ENCODE results near the gene TPD52L2.

Gene TPD52L2

DNA sequence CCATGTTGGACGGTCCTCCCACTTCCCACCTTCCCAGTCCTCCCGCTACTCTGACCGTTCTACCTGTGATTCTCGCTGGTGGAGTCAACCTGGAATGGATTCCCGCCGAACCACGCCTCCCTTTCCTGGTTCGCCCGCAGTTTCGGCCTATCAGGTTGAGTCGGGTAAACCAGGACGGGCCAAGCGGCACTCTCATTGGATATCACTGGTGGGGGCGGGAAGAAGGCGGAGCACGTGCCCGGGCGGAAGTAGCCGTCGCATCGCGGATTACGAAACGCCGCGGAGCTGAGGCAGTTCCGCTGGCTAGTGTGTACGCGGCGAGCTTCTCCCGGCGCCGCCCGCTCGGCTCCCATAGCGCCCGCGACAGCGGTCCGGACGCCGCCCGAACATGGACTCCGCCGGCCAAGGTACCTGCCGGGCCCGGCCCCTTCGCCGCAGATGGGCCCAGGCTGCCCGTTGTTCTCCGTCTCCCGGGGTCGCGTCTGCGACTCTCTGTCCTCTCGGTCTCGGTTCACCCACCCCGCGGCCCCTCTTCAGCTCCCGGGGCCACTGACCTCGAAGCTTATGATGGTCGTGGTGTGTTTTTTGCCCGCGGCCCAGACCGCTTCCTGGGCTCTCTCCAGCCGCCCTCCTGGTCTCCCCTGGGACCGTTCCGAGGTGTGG, at the start of gene TPD52L2:
TSS of gene TPD52L2 (plus strand) at position 293 of the 663 bp plus-strand sequence. CDS start at position 389, 96 bp downstream.
- DNase-seq = peak; percentile 96 to 99

DNA sequence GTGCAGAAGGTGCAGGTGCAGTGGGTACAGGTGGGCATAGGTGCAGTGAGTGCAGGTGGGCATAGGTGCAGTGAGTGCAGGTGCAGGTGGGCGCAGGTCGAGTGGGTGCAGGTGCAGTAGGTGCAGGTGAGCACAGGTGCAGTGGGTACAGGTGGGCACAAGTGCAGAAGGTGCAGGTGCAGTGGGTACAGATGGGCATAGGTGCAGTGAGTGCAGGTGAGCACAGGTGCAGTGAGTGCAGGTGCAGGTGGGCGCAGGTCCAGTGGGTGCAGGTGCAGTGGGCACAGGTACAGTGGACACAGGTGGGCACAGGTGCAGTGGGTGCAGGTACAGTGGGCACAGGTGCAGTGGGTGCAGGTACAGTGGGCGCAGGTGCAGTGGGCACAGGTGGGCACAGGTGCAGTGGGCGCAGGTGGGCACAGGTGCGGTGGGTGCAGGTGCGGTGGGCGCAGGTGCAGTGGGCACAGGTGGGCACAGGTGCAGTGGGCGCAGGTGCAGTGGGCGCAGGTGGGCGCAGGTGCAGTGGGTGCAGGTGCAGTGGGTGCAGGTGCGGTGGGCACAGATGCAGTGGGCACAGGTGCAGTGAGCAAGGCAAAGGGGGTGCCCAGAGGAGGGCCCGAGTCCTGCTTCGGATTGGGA, 49.3 kb upstream of the TPD52L2 start:
- no peak for DNase-seq

DNA sequence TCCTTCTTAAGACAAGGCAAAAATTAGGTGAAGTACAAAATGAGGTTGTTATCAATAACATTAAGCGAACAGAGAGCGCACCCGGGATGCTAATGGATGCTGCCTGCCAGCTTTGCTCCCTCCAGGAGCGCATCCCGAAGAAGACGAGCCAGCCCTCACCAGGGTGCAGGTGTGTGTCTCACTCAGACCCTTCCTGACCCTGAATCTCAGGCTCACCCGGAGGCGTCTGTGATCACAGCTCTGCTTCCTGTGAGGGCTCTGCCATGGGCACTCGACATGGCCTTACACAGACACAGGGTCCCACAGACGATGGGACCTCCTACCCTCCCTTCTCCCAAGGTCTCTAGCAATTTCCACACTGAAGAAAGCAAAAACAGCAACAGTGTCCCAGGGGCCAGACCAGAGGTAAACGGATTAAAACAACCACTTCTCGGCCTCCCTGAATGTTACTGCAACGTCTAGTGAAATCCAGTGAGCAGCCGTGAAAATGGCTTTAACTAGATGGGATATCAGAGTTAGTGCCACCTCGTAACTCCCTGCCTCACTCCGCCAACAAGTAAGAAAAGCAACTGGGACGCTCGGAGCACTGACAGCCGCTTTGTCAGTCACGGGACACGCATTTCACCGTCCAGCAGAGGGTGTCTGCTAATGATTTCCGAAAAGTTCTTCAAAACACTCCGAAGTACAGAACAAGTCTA, 45.7 kb upstream of the TPD52L2 start:
- no peak for DNase-seq

DNA sequence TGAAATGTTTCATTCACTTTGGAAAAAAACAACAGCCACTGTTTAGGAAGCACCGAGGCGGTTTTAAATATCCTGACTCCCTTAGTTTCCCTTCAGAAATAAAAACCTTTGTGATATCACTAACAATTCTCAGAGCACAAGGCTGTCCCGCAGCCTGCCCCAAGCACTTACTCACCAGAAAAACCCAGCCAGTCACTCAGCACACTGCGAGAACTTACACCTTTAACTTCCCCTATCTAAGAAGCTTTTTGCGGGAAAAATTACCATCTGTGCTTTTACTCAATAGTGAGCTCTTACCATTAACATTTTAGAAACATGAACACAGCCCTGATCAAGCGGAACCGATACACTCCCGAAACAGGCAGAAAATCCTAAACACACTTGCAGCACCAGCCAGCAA, 43.3 kb upstream of the TPD52L2 start:
- no peak for DNase-seq

DNA sequence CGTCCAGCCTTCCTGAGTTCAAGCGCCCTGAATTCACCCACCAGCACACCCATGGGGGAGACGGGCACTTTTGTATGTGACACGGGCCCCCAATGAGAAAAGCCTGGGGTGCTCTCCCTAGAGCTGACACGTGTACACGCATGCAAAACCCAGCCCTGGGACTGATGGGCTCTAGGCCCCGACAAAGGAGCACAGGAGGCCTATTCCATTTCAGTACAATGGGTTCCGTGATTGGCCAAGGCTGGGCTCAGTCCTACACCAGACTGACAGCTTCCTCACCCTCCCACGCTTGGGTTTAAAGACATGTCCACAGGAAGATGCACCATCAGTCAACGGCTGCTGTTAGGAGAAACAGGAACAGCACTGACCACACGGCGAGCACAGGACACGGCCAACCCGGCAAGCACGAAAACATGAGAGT, 42.8 kb upstream of the TPD52L2 start:
- no peak for DNase-seq

DNA sequence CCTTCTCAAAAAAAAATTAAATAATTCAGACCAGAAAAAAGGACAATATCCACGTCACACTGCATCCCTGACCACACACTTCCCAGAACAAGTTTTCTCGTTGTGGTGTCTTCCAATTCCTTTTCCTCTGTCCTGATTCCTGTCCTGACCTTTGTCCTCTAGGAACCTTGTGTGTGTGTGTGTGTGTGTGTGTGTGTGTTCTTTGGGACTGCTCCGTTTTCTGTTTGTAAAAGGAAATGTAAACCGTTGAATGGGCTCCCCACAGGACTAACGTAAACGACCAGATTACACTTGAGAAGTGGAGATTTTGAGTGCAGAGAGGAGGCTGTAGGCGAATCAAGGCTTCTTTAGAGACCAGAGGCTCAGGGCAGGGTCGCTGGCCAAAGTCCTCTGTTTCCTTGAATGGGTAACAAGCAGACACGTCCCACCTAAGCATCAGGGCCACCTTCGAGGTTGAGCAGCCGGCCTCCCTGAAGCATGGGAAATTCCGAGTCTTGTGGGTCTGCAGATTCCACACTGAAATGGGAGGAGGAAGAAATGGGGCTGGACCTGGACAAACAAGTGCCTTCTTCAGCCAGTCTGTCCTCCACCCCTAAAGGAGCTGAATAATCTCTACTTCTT, 41.3 kb upstream of the TPD52L2 start:
- no peak for DNase-seq

DNA sequence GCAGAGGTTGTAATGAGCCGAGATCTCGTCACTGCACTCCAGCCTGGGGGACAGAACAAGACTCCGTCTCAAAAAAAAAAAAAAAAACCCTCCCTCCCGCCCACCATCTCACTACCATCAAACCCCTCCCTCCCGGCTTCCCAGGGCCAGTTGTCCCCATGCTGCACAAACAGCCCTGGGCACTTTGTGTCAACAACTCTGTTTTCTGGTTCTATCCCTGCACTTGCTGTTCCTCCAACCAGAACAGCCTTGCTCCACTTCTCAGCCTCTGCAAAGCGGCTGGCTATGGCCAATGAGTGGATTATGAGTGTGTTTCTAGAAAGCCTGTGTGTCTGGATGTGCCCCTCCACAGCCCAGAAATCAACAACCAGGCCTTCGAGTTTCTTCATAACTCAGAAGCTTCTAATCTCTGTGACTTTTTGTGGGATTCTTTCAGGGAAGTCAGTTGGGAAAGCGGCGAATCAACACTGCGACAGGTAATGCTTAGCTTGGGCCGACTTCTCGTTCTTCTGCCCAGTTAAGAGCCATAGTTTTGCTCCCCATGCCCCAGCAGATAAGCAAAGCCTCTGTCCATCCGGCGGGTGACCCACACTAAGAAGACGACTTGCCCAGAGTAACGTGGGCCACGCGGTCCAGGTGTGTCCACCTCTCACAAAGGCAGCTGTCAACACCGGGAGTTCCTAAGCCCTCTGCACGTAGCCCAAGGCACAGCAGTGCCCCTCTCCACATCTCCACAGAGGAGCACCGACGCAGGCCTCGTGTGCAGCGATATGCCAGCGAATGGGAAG, 39.5 kb upstream of the TPD52L2 start:
- DNase-seq = no peak

DNA sequence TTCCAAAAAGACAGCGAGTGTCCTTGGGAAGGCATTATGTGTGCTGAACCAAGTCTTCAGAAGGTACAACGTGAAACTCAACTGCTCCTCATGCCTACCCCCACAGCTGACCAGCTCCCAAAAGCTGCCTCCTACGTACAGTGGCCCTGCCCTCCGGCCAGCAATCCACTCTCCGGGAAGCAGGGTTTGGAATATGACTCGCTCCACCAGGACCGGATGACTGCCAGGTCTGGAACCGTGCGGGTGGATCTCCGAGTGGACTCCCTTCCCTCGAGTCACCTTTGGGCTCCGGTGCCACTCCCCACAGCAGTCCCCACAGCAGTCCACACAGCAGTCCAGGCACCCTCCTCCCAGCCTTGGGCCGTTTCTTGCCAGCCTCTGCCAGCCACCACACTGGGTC, 38.3 kb upstream of the TPD52L2 start:
- no peak for DNase-seq

DNA sequence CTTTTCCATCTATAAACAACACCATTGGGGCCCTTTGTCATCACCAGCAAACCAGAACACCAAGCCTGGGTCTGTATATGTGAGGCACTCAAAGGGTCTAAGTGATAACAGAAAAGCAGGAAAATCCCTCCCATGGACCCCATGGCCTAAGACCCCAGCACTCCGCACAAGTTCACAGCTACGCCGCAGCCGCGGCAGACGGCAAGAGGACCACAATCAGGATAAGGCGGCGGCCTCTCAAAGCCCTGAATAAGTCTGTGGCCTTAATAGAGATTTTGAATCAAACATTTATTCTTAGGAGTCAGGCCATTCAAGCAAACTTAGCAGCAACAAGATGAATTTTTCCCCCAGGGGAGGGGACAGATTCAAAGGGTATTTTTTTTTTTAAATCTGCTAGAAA, 36.9 kb upstream of the TPD52L2 start:
- no peak for DNase-seq

DNA sequence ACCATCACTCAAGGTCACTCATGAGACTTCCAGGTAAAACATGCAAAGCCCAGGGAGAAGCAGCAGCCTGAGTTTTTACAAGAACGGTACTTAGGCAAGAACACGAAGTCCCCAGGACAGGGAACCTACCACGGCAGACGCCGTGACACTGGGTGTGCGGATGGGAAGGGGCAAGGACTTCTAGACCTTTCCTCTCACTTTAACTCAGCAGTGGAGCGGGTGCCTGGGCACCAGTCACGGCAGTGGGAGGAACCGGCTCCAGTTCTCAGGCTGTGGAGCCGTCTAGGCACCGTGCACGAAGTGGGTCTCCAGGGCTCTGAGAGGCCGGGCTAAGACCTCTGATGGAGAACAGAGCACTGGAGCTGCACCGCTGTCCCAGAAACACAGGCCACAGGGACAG, 36.5 kb upstream of the TPD52L2 start:
- DNase-seq = no peak

DNA sequence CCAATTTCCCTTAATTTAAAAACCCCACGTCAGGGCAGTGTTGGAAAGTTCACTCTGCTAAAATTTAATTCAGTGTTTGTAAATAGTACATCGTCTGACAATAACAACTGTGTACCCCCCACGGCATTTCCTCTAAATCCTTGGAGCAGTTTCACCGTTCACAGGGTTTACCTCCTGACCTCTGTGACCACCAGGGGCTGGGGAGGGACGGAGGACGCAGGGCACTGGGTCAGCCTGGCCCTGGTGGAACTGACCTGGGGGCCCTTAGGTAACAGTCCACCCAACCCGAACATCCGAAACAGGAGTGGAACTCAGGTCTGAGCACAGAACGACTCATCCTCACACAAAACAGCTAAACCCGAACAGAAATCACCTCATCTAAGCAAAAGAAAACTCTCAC, 36.1 kb upstream of the TPD52L2 start:
- DNase-seq = no peak

DNA sequence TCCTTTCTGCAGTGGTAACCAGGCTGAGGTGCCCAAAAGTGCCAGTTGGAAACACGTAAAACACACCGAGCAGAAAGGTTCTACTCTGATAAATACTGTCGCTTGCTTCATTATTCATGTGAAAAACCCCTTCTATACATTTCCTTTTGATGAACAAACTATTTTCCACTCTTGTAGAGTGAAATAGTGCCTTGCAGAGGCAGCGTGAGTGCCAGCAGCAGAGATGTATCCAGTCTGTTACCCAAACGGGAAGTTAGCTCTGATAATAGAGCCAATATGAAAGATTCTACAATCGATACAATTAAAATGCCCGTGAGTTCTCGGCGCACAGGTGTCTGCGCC, 35.5 kb upstream of the TPD52L2 start:
- no peak for DNase-seq

DNA sequence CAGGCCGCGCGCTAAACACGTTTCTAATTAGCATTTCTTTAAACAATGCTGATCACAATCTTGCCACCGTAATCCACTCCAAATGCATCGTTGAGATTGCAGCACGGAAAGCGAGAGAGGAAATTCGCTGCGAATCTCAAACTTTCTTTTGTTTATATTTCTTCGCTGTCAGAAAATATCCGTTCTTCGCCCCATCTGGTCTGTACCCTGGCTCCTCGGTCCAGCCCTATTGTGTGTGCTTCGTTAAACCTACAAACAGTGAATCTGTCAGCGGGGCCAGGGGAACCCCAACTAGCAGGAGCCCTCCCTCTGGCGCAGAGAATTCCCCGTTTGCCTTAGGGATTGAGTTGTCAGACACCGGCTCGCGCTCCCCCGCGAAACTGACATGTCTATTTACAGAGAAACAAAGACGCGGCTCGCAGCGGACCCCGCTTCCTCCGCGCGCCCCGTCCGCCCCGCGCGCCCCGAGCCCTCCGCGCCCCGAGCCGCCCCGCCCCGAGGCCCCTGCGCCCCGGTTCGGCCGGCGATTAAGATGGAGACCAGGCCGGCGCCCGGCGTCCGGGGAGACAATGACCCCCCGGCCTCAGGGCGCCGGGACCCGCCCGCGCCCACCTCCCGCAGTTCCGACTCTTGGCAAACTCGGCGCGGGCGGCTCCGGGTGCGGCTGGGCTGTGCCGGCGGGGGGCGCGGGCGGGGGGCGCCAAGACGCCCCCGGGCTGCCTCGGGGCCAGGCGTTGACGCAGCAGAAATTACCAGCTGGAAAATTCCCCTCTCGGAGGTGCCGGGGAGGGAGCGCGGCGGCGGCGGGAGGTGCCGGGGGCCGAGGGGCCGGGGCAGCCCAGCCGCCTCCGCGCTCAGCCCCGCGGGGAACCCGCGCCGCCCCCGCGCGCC, 34.9 kb upstream of the TPD52L2 start:
- DNase-seq = no peak

DNA sequence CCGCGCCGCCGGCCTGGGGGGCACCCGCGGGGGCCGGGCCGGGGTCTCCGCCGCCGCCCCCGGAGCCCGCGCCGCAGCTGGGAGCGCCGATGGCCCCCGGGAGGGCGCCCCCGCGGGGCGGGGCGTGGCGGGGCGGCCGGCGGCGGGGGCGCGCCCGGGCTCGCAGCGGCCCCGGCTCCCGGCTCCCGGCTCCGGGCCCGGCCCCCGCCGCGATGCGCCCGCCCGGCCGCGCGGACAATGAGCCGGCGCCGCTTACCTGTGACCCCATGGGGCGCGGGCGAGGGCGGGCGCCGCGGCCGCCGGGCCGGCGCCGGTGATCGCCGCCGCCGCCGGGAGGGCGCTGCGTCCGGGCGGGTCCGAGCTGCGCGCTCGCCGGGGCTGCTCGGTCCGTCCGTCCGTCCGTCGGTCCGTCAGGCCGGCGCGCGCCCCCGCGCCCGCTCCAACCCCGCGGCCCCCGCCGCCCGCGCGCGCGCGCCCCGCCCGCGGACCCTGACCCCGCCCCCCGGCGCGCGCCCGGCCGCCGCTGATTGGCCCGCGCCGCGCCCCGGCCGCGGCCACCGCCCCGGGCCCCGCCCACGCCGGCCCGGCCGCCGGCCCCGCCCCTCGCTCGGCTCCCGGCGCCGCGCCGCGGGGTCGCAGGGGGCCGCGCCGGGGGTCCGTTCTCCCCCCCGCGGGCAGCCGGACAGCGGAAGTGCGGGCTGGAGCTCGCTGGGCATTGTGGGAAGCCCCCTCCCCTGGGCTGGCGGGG, 34.1 kb upstream of the TPD52L2 start, which contains the start of gene ZBTB46:
TSS of gene ZBTB46 (minus strand) at position 424 of the 748 bp plus-strand sequence. CDS start 40,507 bp downstream, outside the sequence.
- DNase-seq = no peak

DNA sequence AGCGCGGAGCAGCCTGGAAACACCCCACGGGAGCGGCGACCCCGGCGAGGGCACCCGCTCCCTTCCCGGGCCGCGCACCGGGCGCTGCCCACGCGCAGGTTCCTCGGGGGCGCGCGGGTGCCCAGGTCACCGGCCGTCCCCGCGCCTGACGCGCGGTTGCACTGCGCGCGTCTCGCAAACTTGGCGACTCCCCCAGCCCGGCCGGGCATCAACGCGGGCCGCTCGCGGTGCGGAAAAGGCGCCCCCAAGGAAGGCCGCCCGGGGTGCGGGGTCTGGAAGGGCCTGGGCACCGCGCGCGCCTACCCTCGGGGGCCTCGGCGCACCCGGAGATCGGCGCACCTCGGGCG, 33.5 kb upstream of the TPD52L2 start:
- DNase-seq = no peak

DNA sequence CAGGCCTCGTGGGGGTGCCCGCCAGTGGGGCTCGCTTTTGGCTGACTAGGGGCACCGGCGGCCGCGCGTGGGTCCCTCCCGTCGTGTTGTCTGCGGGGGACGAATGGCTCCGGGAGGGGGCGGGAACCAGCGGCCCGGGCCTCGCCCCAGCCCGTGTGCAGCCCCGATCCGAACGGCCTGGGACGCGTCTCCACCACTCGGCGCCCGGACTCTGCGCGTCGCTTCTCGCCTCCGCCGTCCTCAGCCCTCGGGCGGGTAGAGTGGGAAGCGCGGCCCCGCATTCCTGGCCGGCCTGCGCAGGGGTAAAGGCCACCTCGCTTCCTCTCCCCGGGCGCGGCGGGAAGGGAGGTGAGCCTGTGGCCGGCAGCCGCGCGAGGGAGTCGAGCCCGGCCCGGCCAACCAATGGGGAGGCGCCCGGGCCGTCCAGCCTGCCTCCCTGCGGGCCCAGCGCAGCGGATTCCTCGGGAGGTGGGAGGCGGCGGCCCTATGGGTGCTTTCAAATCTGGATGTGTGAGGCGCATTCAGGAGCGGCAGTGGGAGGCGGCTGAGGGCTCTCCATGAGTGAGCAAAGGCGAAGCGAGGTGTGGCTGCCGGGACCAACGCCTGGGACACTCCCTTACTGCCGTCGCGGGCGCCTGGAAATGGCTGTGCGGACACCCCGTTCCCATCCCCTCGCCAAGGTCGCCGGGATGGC, 32.9 kb upstream of the TPD52L2 start:
- DNase-seq = no peak

DNA sequence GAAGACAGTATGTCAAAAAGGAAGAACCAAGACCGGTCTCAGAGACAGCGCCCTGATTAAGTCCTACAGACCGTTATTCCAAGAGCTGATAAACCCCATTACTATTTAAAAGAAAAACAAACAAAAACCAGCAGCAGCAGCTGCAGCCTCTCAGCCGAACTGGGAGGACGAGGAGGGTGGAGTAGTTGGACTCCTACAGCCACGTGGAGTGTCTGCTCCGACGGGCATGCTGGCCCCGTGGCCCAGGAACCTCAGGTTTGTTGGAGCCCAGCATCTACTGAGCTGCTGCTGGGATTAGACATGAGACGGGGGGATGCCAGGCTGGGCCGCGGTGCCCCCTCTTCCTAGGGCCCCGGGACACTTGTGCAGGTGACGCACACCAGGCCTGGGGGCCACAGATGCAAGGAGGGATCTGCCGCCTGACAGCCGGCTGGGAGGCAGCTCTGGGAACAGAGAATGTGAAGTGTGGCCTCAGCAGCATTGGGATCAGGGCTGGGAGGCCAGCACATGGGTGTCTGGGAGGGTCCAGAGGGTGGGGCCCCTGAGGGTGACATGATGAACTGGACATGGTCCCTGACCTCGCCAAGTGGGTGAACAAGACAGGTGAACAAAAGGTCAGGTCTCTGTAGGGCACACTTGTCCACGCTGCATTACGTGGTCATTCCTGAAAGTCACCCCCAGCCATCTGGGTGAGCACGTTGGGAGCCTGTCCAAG, 31.1 kb upstream of the TPD52L2 start:
- no peak for DNase-seq

DNA sequence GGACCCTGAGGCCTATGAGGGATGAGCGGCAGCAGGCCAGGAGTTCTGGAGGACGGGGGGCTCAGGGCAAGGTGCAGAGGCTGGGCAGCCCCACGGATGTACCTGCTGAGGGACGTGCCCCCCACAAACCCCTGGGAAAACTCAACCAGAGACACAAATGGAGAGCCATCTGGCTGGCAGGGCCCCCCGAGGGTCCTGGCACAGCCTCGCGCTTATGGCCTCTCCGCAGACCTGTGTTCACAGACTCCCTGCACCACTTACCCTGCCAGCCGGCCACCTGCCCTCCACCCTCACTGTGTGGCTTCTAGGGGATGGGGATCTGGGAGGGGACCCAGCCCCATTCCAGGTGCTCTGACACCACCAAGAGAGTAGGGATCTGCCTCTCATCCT, 30.6 kb upstream of the TPD52L2 start:
- no peak for DNase-seq

DNA sequence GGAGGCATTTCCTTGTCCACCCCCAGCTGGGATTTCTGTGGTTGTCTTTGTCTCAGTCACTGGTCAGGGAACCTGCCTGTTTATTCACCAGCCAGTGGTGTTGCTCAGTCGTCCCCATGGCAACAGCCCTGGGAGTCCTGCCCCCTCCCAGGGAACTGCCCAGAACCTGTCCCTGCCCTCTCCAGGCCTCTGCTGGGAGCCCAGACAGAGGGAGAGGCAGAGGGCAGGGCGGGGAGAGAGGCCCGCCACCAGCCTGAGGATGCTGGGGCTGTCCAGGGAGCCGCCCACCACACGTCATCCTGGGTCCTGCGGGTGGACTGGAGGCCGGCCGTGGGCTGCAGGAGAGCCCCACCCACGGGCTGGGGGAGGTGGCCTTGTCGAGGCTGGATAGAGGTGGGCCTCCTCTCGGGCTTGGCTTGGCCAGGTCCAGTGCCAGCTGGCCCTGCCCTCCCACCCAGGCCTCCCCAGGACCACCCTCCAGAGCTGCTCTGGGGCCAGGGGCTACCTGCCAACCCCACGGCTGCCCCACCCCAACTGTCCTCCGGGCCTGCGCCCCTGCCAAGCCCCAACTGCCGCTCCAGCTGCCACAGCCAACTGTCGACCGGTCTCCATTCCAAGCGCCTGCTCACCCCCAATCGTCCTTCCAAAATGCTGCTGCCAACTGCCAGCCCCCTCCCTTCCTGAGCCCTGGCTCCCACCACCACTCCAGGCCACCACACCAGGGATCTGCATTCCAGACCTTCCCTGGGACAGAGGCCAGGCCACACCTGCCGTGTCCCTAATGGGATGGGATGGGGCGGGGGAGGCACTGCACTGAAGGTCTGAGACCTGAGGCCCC, 29.8 kb upstream of the TPD52L2 start:
- DNase-seq = peak; percentile 99

Measured in cerebellar nuclear complex (tissue), 1 donor.